Right ventricle myocardium superior (tissue), 1 donor: ENCODE results near the gene COPS7B. TPM values are rescaled to one million over a fixed set of nuclear protein-coding genes. Genes with fewer than 3 reads are reported as not detected.

ENCODE experiments used
- total RNA-seq: library from RNA; stranded (reverse); fragmentation: NEBNext Ultra II Directional; extraction: Animal tissue kit (Norgen Biotek cat#: 25700); gene quantifications from one replicate; pipeline ENCODE4 v1.2.1, GENCODE V29; 2021
- donor health status: DM: no; HTN: yes; CAD: no; lungs with severe emphysema.

Gene COPS7B
- total RNA-seq, 1 donor from 2014 or later, result 20.0 TPM

Other genes starting within 250 kb of the COPS7B start
- not detected for gene TEX44, start 193.6 kb upstream of the COPS7B start, total RNA-seq
- 195 TPM for gene PTMA, start 77.9 kb upstream of the COPS7B start, total RNA-seq
- gene PDE6D, start 5.2 kb upstream of the COPS7B start, total RNA-seq, result 14.7 TPM
- gene NPPC, start 140.0 kb downstream of the COPS7B start, total RNA-seq, result 7.7 TPM
- gene DIS3L2, start 175.3 kb downstream of the COPS7B start, total RNA-seq, result 17.6 TPM